Body of pancreas (tissue), 4 donors: Measurements from ENCODE around the gene CTNND2. TPM values are rescaled to one million over a fixed set of nuclear protein-coding genes. Genes with fewer than 3 reads are reported as not detected.

ENCODE experiments used
- ATAC-seq: fragments of 150-250 bp; one replicate; pipeline ENCODE4 v1.9.1; 2016
- DNase-seq, 4 donors: peaks; one replicate each; pipeline ENCODE4 v3.0.0-alpha.2; 2019
- H3K27ac ChIP-seq, 4 donors: fragments of 200-600 bp; sonication (generic); 1 replicate in 3 of 4; 2 replicates in 1 of 4; pipeline versions ENCODE4 v1.5.1 to v1.6.1; 2016 to 2019; ENCODE audit warnings: mild to moderate bottlenecking in 1 of 4, mixed read lengths in 1 of 4, moderate library complexity in 1 of 4
- H3K27me3 ChIP-seq, 2 donors: fragments of 200-600 bp; sonication (generic); one replicate each; pipeline ENCODE4 v1.6.0; 2016; ENCODE audit warnings: mild to moderate bottlenecking in 1 of 2
- H3K36me3 ChIP-seq, 2 donors: fragments of 200-600 bp; sonication (generic); replicated peaks in 1 of 2; 2 replicates each; pipeline ENCODE4 v1.5.1; 2016; ENCODE audit warnings: low read depth in 2 of 2; ENCODE audit not compliant: insufficient read depth in 1 of 2
- H3K4me1 ChIP-seq: fragments of 200-600 bp; sonication (generic); one replicate; pipeline ENCODE4 v1.6.0; 2016
- H3K4me3 ChIP-seq, 2 donors: fragments of 200-600 bp; sonication (generic); 1 replicate in 1 of 2; 2 replicates in 1 of 2; pipeline ENCODE4 v1.5.1; 2016 to 2019
- H3K9me3 ChIP-seq, 3 donors: fragments of 200-600 bp; sonication (generic); 1 replicate in 2 of 3; 2 replicates in 1 of 3; pipeline ENCODE4 v1.5.1; 2016
- CTCF ChIP-seq, 7 experiments: fragments of 450-650 bp in 4 of 7; fragments of 200-600 bp in 3 of 7; sonication (generic) in 3 of 7; IDR thresholded peaks; one replicate each; pipeline ENCODE4 v1.5.1; 2016 to 2019; ENCODE audit warnings: antibody characterized with exemption in 7 of 7
- POLR2A ChIP-seq, 3 donors: fragments of 450-650 bp; IDR thresholded peaks; one replicate each; pipeline ENCODE4 v1.6.1; 2016; ENCODE audit warnings: antibody characterized with exemption in 3 of 3, mild to moderate bottlenecking in 2 of 3
- WGBS, 2 donors: methylation state at CpG; one replicate each; pipeline ENCODE4 v1.1.5; 2017; 5-methylcytosine and 5-hydroxymethylcytosine counted together
- intact Hi-C: fragments of 100-400 bp; cut with DNase I; formaldehyde crosslinking; loops from one replicate; pipeline ENCODE4 v1.15.1; 2023
- total RNA-seq, 2 donors: library from RNA; depleted of rRNA; stranded (reverse); fragments of >200 nt; gene quantifications; one replicate each; pipeline ENCODE4 v1.1.0, GENCODE V29; 2016

The CTNND2 gene
- total RNA-seq, 2 donors from 2014 or later: 21.0 to 82.4 TPM

GRCh38 chr5:11037080-11037479, 867.2 kb downstream of the CTNND2 start:
- Histone ChIP-seq H3K9me3 (no peaks in the 10 kb centered on the region), H3K4me3 (no peak overlapping the region), H3K36me3 (no peaks in the 10 kb centered on the region), H3K27me3 (no peaks in the 10 kb centered on the region), H3K27ac (peak overlapping the region in 3 of 4 donors; percentile 29 to 30 (median 30)), H3K4me1 (peaks cover 15% of the 10 kb centered on the region)
- TF ChIP-seq CTCF (IDR thresholded peaks at IDR 0.05): no peak
- TF ChIP-seq POLR2A (IDR thresholded peaks at IDR 0.05): no peak
- ATAC-seq: peak; percentile 88
- intact Hi-C loops: no loop called here
- DNase-seq: peak; percentile 29 to 55 (median 53)
- 44 to 54% methylated on average over 6 of the region's 6 CpGs for WGBS, 2 donors

DNA sequence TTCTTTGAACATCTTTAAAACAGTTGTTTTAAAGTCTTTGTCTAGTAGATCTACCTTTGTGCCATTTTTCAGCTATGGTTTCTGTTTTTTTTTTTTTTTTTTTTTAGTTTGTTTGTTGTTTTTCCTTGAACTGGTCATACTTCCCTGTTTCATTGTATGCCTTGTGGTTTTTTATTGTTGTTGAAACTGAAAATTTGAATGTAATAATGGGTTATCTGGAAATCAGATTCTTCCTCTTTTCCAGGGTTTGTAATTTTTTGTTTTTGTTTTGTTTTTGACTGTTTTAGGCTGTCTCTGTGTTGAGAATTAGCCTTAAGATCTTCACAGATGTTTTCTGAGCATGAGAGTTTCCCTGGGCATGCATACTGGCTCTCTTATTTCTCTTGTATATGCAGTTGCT, 873.6 kb downstream of the CTNND2 start:
- ATAC-seq (no peak), DNase-seq (no peak)
- no peak overlapping the region for H3K4me3 ChIP-seq
- H3K36me3 ChIP-seq: no peaks in the 10 kb centered on the region
- no peak for TF ChIP-seq CTCF (IDR thresholded peaks at IDR 0.05)
- no peak for TF ChIP-seq POLR2A (IDR thresholded peaks at IDR 0.05)
- no peak overlapping the region for H3K27ac ChIP-seq
- intact Hi-C loops: no loop called here
- H3K4me1 ChIP-seq: no peaks in the 10 kb centered on the region
- H3K27me3 ChIP-seq: no peaks in the 10 kb centered on the region
- H3K9me3 ChIP-seq: no peaks in the 10 kb centered on the region

DNA sequence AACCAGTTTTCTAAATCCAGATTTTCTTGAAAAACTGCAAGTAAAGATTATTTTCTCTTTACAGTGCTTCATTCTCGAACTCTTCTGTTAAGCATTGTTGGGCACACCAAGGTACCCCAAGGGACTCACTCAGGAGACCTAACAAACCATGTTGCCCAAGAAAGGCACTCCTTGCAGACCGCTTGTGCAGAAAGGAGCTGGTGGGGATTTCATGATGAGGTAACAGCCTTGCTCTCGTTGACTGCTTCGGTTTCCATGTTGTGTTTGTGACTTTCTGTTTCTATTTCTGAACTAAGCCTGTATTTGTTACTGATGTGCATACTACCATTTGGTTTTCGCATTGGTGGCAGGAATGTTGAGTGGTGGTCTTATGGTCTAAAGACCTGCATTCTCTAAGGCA, 876.6 kb downstream of the CTNND2 start:
- no peak for ATAC-seq
- Histone ChIP-seq H3K36me3 (peaks cover 0 to under 1% of the 10 kb centered on the region in 2 donors), H3K4me3 (no peak overlapping the region), H3K27me3 (no peaks in the 10 kb centered on the region), H3K4me1 (no peaks in the 10 kb centered on the region), H3K9me3 (no peaks in the 10 kb centered on the region), H3K27ac (no peak overlapping the region)
- intact Hi-C loops: no loop called here
- no peak for TF ChIP-seq POLR2A (IDR thresholded peaks at IDR 0.05)
- TF ChIP-seq CTCF (IDR thresholded peaks at IDR 0.05): no peak
- WGBS, 2 donors: 90 to 96% methylated on average over 5 of the region's 5 CpGs
- no peak for DNase-seq

DNA sequence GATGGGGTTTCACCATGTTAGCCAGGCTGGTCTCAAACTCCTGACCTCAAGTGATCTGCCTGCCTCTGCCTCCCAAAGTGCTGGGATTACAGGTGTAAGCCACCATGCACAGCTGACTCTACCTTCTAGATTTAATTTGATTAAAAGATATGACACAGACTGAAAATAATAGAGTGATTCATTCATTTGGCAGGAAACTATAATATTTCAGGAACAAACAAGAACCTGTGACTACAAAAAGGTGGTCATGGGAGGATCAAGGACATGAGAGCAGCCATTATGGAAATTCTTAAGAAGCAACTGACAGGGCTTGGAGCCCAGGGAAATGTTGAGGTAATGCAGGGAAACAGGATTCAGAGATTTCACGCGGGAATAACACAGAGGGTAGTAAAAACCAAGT, 877.7 kb downstream of the CTNND2 start:
- WGBS, 2 donors: 94 to 96% methylated on average over 2 of the region's 2 CpGs
- no peak for TF ChIP-seq POLR2A (IDR thresholded peaks at IDR 0.05)
- no peak for TF ChIP-seq CTCF (IDR thresholded peaks at IDR 0.05)
- Histone ChIP-seq H3K4me3 (no peak overlapping the region), H3K4me1 (no peaks in the 10 kb centered on the region), H3K27ac (no peak overlapping the region), H3K9me3 (no peaks in the 10 kb centered on the region), H3K27me3 (no peaks in the 10 kb centered on the region), H3K36me3 (peaks cover 0 to 6% of the 10 kb centered on the region in 2 donors)
- intact Hi-C loops: no loop called here
- DNase-seq (no peak), ATAC-seq (no peak)

- Histone ChIP-seq H3K4me3 (no peak overlapping the region), H3K36me3 (peaks cover 0 to 6% of the 10 kb centered on the region in 2 donors), H3K27me3 (no peaks in the 10 kb centered on the region), H3K9me3 (no peaks in the 10 kb centered on the region), H3K4me1 (no peaks in the 10 kb centered on the region), H3K27ac (no peak overlapping the region)
- intact Hi-C loops: no loop called here
- DNase-seq (no peak), ATAC-seq (no peak)
- 39 to 89% methylated on average over 1 of the region's 1 CpG for WGBS, 2 donors
- no peak for TF ChIP-seq CTCF (IDR thresholded peaks at IDR 0.05)
- TF ChIP-seq POLR2A (IDR thresholded peaks at IDR 0.05): no peak
Measured at GRCh38 chr5:11023945-11024344, 880.3 kb downstream of the CTNND2 start.
